WI38 (cell line): ENCODE measurements around the gene MAN1A1.

Experiments used
- H3K4me3 ChIP-seq: 2 replicates; pipeline ENCODE4 v1.5.1; 2011; ENCODE audit warnings: low read depth, mild to moderate bottlenecking, control low read depth, low read length
- TF ChIP-seq, protein P1 (sequence below): IDR thresholded peaks from 2 replicates; pipeline ENCODE4 v1.5.1; 2012; ENCODE audit warnings: low read depth, mild to moderate bottlenecking, control low read depth, low read length

The MAN1A1 gene

DNA sequence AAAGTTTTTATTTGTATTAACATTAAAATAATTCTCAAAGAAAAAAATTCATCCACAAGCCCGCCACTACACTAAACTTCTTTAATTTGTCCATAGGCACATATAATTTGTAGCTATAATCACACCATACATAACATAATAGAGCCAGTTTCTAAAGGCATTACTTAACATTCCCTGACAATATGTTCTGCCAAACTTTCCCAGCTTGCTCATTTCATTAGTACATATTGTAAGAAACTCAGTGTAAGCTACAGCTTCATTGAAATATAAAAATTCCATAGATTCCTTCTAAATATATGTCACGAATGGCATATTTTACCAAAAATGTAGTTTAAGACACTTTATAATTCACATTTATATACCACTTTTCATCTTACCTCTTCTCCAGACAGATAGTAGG is 59.3 kb downstream of the MAN1A1 start:
- no peak overlapping the region for H3K4me3 ChIP-seq
- TF ChIP-seq, protein P1, sequence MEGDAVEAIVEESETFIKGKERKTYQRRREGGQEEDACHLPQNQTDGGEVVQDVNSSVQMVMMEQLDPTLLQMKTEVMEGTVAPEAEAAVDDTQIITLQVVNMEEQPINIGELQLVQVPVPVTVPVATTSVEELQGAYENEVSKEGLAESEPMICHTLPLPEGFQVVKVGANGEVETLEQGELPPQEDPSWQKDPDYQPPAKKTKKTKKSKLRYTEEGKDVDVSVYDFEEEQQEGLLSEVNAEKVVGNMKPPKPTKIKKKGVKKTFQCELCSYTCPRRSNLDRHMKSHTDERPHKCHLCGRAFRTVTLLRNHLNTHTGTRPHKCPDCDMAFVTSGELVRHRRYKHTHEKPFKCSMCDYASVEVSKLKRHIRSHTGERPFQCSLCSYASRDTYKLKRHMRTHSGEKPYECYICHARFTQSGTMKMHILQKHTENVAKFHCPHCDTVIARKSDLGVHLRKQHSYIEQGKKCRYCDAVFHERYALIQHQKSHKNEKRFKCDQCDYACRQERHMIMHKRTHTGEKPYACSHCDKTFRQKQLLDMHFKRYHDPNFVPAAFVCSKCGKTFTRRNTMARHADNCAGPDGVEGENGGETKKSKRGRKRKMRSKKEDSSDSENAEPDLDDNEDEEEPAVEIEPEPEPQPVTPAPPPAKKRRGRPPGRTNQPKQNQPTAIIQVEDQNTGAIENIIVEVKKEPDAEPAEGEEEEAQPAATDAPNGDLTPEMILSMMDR, result no peak

DNA sequence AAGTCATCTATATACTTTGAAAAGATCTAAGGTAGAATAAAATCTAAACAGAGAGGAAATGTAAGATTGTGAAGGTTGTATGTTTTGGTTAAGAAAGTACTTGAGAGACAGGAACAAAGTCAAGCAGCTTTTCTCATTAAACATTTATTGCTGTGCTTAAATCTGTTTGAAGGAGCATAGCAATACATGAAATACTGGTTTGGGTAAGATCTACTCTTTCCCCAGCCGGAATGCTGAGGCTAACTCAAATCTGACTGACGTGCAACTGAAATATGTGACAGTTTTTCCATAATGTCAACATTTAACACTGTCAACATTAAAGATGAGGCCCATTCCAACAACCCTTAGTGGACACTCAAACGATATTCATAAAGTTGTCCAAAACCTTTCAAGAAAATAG is 59.9 kb downstream of the MAN1A1 start:
- TF ChIP-seq, protein P1, result no peak
- H3K4me3 ChIP-seq, result no peak overlapping the region

DNA sequence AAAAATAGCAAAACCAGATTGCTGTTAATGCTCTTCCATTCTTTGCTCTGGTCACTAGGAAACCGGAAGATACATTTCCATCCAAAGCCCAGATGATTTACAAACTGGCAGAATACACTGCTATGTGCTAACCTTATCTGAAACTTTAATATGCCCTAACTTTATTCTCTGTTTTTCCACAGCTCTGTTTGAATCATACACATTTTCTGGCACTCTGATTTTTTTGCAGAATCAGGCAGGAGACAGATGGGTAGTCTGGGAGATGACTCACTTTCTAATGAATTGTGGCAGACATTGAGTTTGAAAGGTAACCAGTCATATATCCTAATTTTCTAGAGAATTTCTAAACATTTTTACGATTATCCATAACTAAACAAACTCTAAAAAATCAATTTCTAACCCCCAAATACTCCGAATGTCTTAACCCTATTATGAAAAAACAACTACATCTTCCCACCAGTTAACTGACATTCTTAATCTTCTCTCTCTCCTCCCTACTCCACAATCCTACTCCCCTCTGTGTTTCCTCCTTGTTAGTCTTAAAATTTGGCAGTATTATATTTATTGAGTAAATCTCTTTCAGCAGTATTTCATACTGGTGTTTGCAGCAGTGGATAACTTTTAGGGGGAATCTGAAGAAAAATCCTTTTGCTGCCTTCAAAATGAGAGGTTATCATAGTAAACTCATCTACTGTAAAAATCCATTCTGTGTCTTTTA is 63.5 kb downstream of the MAN1A1 start:
- TF ChIP-seq, protein P1, result no peak
- no peak overlapping the region for H3K4me3 ChIP-seq

DNA sequence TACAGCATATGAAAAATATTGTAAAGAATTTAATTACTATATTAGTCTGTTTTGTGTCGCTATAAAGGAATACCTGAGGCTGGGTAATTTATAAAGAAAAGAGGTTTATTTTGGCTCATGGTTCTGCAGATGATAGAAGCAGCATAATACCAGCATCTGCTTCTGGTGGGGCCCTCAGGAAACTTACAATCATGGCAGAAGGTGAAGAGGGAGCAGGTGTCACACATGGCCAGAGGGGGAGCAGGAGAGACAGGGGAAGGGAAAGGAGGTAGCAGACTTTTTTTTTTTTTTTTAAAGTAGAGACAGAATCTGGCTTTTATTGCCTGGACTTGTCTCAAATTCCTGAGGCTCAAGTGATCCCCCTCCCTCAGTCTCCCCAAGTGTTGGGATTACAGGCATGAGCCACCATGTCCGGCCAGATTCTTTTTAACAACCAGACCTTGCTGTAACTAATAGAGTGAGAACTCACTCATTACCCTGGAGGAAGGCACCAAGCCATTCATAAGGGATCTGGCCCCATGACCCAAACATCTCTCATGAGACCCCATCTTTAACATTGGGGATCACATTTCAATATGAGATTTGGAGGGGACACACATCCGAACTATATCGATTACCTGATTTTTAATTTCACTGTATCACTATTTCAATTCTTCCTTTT is 64.6 kb downstream of the MAN1A1 start:
- H3K4me3 ChIP-seq, result no peak overlapping the region
- TF ChIP-seq, protein P1, result 0 out of 2 replicates have a peak, but pooled peaks have one; percentile 6

DNA sequence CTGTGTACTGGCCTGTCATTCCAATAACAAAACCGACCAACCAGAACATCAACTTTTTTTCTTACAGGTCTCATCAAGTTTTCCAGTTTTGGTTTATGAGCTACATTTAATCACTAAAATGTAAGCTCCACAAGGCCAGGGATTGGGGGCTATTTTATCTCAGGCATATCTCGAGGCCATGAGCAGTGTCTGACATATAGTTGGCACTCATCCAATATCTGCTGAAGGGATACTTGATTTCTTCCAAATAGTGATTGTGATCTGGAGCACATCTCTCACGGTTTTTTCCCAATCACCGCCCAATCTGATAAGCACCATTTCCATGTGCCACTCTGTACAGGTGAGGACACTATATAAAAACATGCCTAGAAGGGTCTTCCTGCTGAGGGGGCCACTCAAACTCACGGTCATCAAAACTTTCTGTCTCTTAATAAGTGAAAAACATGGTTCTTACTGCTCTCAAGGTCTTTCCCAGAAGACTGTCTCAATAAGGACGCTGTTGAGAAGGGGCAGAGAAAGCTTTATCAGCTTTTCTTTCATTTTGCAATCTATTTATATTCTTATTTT is 65.5 kb downstream of the MAN1A1 start:
- H3K4me3 ChIP-seq, result no peak overlapping the region
- TF ChIP-seq, protein P1, result no peak

DNA sequence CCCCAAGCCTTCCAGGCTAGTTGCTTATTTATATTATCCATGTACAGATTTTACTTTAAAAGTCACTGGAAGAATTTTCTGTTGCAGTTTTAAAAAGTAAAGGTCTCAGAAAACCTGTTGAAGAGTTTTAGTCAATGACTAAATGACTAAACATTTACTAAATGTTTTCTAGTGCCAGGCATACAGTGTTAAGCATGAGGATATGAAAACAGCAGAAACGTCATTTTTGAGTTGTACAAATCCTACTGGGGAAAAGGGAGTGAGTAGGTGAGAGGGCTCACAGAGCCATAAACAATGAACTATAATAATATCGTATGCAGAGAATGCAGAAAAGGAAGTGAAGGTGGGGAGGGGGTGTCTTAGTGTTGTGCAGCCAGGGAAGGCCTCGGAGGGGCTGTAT is 66.3 kb downstream of the MAN1A1 start:
- H3K4me3 ChIP-seq, result no peak overlapping the region
- TF ChIP-seq, protein P1, result no peak

DNA sequence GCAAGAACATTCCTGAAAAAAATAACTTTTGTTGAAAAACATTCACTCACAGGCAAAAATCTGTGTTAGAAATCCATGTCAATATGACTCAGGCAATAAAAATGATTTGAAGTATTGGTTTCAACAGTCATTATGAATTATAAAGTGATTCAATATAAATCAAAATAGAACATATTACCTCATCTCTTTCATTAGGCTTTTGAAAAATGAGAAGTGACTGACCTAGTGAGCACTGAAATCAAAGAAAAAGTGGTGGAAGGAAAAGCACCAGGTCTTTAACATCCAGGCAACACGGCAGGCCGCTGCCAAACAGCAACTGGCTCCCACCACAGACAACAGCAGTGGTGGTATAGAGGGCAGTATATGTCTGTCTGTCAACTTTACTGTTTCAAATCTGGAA is 68.9 kb downstream of the MAN1A1 start:
- TF ChIP-seq, protein P1, result no peak
- H3K4me3 ChIP-seq, result no peak overlapping the region
